CD4-positive, CD25-positive, alpha-beta regulatory T cell (primary cell): ENCODE data around the gene FCER2. TPM values are rescaled to one million over a fixed set of nuclear protein-coding genes. Genes with fewer than 3 reads are reported as not detected.

ENCODE experiments used
- ATAC-seq, 2 donors: fragments of 150-1000 bp; cut with Tn5 transposase; one replicate each; pipeline ENCODE4 v1.10.0; 2021; ENCODE audit warnings: low read depth in 2 of 2, moderate number of reproducible peaks in 2 of 2, moderate library complexity in 1 of 2
- DNase-seq, 3 donors: peaks; one replicate each; pipeline versions ENCODE4 v3.0.0 to v3.0.0-alpha.2; 2012 to 2022; ENCODE audit warnings: mixed read lengths in 1 of 3
- H3K27ac ChIP-seq: one replicate; pipeline ENCODE4 v1.7.0; 2013; ENCODE audit warnings: mild to moderate bottlenecking, low read length; ENCODE audit not compliant: insufficient read depth, poor library complexity, severe bottlenecking
- H3K27me3 ChIP-seq: one replicate; pipeline ENCODE4 v1.7.0; 2013; ENCODE audit warnings: low read length; ENCODE audit not compliant: control insufficient read depth, insufficient read depth
- H3K36me3 ChIP-seq: one replicate; pipeline ENCODE4 v1.7.0; 2013; ENCODE audit warnings: mild to moderate bottlenecking, low read length, moderate library complexity; ENCODE audit not compliant: control insufficient read depth, insufficient read depth
- H3K4me1 ChIP-seq: 2 replicates; pipeline ENCODE4 v1.7.0; 2013; ENCODE audit warnings: mild to moderate bottlenecking, low read length; ENCODE audit not compliant: insufficient read depth, control insufficient read depth, poor library complexity, severe bottlenecking
- H3K4me3 ChIP-seq: one replicate; pipeline ENCODE4 v1.7.0; 2013; ENCODE audit warnings: low read depth, mild to moderate bottlenecking, low read length, moderate library complexity
- H3K9me3 ChIP-seq, 2 experiments: 1 replicate in 1 of 2; 2 replicates in 1 of 2; pipeline ENCODE4 v1.7.0; 2013; ENCODE audit warnings: low read length in 2 of 2, mild to moderate bottlenecking in 1 of 2, moderate library complexity in 1 of 2; ENCODE audit not compliant: control insufficient read depth in 2 of 2
- H3K27ac Mint-ChIP-seq, 3 donors: one replicate each; pipeline ENCODE4 v1.8.0; 2020 to 2022; ENCODE audit warnings: mild to moderate bottlenecking in 3 of 3, mixed read lengths in 3 of 3, moderate library complexity in 2 of 3
- H3K27me3 Mint-ChIP-seq: one replicate; pipeline ENCODE4 v1.8.0; 2022; ENCODE audit warnings: mild to moderate bottlenecking, mixed read lengths
- H3K36me3 Mint-ChIP-seq: one replicate; pipeline ENCODE4 v1.8.0; 2020; ENCODE audit warnings: mixed read lengths
- H3K4me1 Mint-ChIP-seq, 4 donors: one replicate each; pipeline ENCODE4 v1.8.0; 2020 to 2022; ENCODE audit warnings: mixed read lengths in 4 of 4, mild to moderate bottlenecking in 1 of 4
- H3K4me3 Mint-ChIP-seq, 4 donors: one replicate each; pipeline ENCODE4 v1.8.0; 2020 to 2022; ENCODE audit warnings: mild to moderate bottlenecking in 4 of 4, mixed read lengths in 4 of 4, moderate library complexity in 3 of 4
- H3K9me3 Mint-ChIP-seq, 7 donors: one replicate each; pipeline ENCODE4 v1.8.0; 2020 to 2022; ENCODE audit warnings: mixed read lengths in 7 of 7, mild to moderate bottlenecking in 3 of 7, moderate library complexity in 2 of 7
- polyA plus RNA-seq, 4 donors: library from polyadenylated mRNA; unstranded; fragments of 300-500 nt; fragmentation: Illumina TruSeq; gene quantifications; one replicate each; pipeline ENCODE4 v1.2.3, GENCODE V29; 2021
- total RNA-seq: library from RNA; stranded (reverse); gene quantifications from one replicate; pipeline ENCODE4 v1.2.3, GENCODE V29; 2022

Gene FCER2
- total and polyA plus RNA-seq, 5 donors from 2014 or later: 0.34 to 4.5 (median 0.48) TPM; not detected in 2

GRCh38 chr19:7744871-7745650 lies 43.1 kb upstream of the FCER2 start:
- Mint-ChIP-seq H3K27me3 (peaks cover 5% of the 10 kb centered on the region), H3K36me3 (no peaks in the 10 kb centered on the region), H3K4me1 (peaks cover 0 to 6% (median 1%) of the 10 kb centered on the region in 4 donors), H3K27ac (peak overlapping the region in 1 of 3 donors; percentile 32), H3K9me3 (peaks cover 0 to 6% (median 0%) of the 10 kb centered on the region in 7 donors), H3K4me3 (no peak overlapping the region)
- H3K4me3 ChIP-seq: no peak overlapping the region
- DNase-seq: no peak
- H3K9me3 ChIP-seq: peaks cover 0 to 4% of the 10 kb centered on the region in 2 experiments
- no peak overlapping the region for H3K27ac ChIP-seq
- no peaks in the 10 kb centered on the region for H3K27me3 ChIP-seq
- no peak for ATAC-seq
- no peaks in the 10 kb centered on the region for H3K4me1 ChIP-seq
- no peaks in the 10 kb centered on the region for H3K36me3 ChIP-seq

GRCh38 chr19:7744199-7744786 lies 42.4 kb upstream of the FCER2 start:
- Histone ChIP-seq H3K36me3 (no peaks in the 10 kb centered on the region), H3K27ac (no peak overlapping the region), H3K4me1 (no peaks in the 10 kb centered on the region), H3K27me3 (no peaks in the 10 kb centered on the region), H3K9me3 (peaks cover 0 to 4% of the 10 kb centered on the region in 2 experiments), H3K4me3 (no peak overlapping the region)
- no peak for ATAC-seq
- peaks cover 0 to 6% (median 0%) of the 10 kb centered on the region in 7 donors for H3K9me3 Mint-ChIP-seq
- H3K27me3 Mint-ChIP-seq: peaks cover 5% of the 10 kb centered on the region
- peak overlapping the region in 2 of 3 donors; percentile 23 to 50 for H3K27ac Mint-ChIP-seq
- H3K4me1 Mint-ChIP-seq: peaks cover 0 to 6% (median under 1%) of the 10 kb centered on the region in 4 donors
- H3K4me3 Mint-ChIP-seq: no peak overlapping the region
- DNase-seq: no peak
- H3K36me3 Mint-ChIP-seq: no peaks in the 10 kb centered on the region

GRCh38 chr19:7743425-7743841 lies 41.5 kb upstream of the FCER2 start:
- Histone ChIP-seq H3K4me1 (no peaks in the 10 kb centered on the region), H3K9me3 (peaks cover 0 to 4% of the 10 kb centered on the region in 2 experiments), H3K4me3 (no peak overlapping the region), H3K36me3 (no peaks in the 10 kb centered on the region), H3K27ac (no peak overlapping the region), H3K27me3 (no peaks in the 10 kb centered on the region)
- H3K27me3 Mint-ChIP-seq: peaks cover 9% of the 10 kb centered on the region
- peaks cover 0 to 3% (median 0%) of the 10 kb centered on the region in 7 donors for H3K9me3 Mint-ChIP-seq
- no peak for DNase-seq
- H3K4me3 Mint-ChIP-seq: no peak overlapping the region
- no peak overlapping the region for H3K27ac Mint-ChIP-seq
- H3K36me3 Mint-ChIP-seq: no peaks in the 10 kb centered on the region
- peak in 1 of 2 donors; percentile 34 for ATAC-seq
- H3K4me1 Mint-ChIP-seq: peaks cover 0 to 6% (median under 1%) of the 10 kb centered on the region in 4 donors

DNA sequence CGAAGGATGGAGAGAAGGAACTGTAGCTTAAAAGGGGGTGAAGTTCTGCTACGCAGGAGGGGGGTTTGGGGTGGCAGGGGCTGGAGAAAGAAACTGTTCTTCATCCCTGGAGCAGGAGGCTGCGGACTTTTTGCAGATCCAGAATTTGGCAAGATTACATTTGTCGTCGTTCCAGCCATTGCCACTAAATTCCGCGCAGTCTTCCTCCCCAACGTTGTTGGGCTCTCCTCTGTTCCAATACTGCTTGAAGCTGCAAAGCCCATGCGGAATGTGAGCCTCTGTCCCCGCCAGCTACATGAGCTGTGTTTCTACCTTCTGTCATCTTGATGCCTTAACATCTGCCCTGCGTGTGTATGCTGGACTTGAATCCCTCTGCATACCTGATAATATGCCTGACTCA lies 41.1 kb upstream of the FCER2 start:
- ATAC-seq (no peak), DNase-seq (no peak)
- H3K4me3 ChIP-seq: no peak overlapping the region
- Mint-ChIP-seq H3K4me3 (no peak overlapping the region), H3K9me3 (peaks cover 0 to 2% (median 0%) of the 10 kb centered on the region in 7 donors), H3K27ac (no peak overlapping the region), H3K27me3 (peaks cover 9% of the 10 kb centered on the region), H3K36me3 (no peaks in the 10 kb centered on the region), H3K4me1 (peaks cover 0 to 6% (median 1%) of the 10 kb centered on the region in 4 donors)
- H3K9me3 ChIP-seq: peaks cover 0 to under 1% of the 10 kb centered on the region in 2 experiments
- H3K36me3 ChIP-seq: no peaks in the 10 kb centered on the region
- H3K4me1 ChIP-seq: no peaks in the 10 kb centered on the region
- H3K27me3 ChIP-seq: no peaks in the 10 kb centered on the region
- no peak overlapping the region for H3K27ac ChIP-seq

DNA sequence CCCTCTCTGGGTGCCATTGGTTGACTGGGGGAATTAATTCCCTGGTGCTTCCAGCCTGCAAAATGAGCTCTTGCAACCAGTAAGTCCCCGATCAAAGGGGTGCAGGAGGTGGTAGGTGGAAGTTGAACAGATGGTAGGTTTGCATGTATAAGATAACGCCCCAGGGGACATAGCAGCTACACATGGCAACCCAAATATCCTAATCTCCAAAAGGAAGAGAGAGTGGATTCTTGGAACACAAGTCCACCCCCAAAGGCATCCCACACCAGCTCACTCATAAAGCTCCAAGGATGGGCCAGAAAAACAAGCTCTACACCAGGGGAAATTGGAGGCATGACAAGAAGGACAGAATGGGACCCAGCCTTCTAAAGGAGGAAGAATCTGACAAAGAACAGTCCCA lies 40.6 kb upstream of the FCER2 start:
- Histone ChIP-seq H3K36me3 (no peaks in the 10 kb centered on the region), H3K27me3 (no peaks in the 10 kb centered on the region), H3K9me3 (no peaks in the 10 kb centered on the region), H3K4me3 (no peak overlapping the region), H3K27ac (no peak overlapping the region), H3K4me1 (no peaks in the 10 kb centered on the region)
- ATAC-seq: no peak
- no peak for DNase-seq
- peaks cover 11% of the 10 kb centered on the region for H3K27me3 Mint-ChIP-seq
- no peak overlapping the region for H3K27ac Mint-ChIP-seq
- H3K4me1 Mint-ChIP-seq: peaks cover 0 to 6% (median 2%) of the 10 kb centered on the region in 4 donors
- H3K4me3 Mint-ChIP-seq: no peak overlapping the region
- no peaks in the 10 kb centered on the region for H3K36me3 Mint-ChIP-seq
- H3K9me3 Mint-ChIP-seq: peaks cover 0 to 2% (median 0%) of the 10 kb centered on the region in 7 donors

- H3K36me3 ChIP-seq: no peaks in the 10 kb centered on the region
- no peak overlapping the region for H3K4me3 ChIP-seq
- DNase-seq (no peak), ATAC-seq (no peak)
- peaks cover 19% of the 10 kb centered on the region for H3K27me3 Mint-ChIP-seq
- no peaks in the 10 kb centered on the region for H3K9me3 ChIP-seq
- H3K4me1 ChIP-seq: no peaks in the 10 kb centered on the region
- no peaks in the 10 kb centered on the region for H3K27me3 ChIP-seq
- H3K27ac Mint-ChIP-seq: no peak overlapping the region
- H3K9me3 Mint-ChIP-seq: peaks cover 0 to 2% (median 0%) of the 10 kb centered on the region in 7 donors
- H3K36me3 Mint-ChIP-seq: no peaks in the 10 kb centered on the region
- no peak overlapping the region for H3K4me3 Mint-ChIP-seq
- H3K27ac ChIP-seq: no peak overlapping the region
- peaks cover 0 to 6% (median 2%) of the 10 kb centered on the region in 4 donors for H3K4me1 Mint-ChIP-seq
These were observed 38.7 kb upstream of the FCER2 start for GRCh38 chr19:7740682-7741054.

DNA sequence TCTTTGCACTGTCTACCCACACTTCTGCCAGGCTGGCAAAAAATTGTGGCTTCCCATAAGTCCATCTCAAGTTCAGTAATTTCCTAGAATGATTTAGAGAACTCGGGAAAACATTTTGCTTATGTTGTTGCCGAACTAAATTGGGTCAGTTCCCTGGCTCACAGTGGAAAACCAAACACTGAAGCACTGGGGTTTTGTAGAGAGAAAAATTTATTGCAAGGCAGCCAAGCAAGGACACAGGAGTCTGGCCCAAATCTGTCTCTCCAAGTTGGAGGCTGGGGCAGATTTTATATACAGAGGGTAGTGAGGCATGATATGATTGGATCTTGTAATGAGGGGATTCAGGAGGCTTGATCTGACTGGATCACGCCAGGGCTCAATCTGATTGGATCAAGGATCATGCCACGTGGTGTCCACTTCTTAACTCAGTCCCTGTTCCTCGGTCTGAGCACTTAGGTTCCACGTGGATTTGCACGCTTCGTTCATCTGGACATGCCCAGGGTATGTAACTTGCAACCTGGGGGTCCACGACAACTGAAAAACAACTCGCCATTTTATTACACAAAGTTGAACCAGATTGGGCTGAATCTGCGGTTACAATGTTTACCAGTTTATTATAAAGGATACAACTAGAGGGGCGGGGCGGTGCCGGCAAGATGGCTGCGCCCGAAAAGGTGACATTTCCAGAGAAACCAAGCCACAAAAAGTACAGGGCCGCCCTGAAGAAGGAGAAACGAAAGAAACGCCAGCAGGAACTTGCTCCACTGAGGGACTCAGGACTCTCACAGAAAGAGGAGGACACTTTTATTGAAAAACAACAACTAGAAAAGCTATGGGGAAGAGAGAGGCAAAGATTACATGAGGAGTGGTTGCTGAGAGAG lies 38.1 kb upstream of the FCER2 start:
- no peak overlapping the region for H3K27ac Mint-ChIP-seq
- no peak overlapping the region for H3K4me3 Mint-ChIP-seq
- Histone ChIP-seq H3K36me3 (no peaks in the 10 kb centered on the region), H3K27me3 (no peaks in the 10 kb centered on the region), H3K4me3 (no peak overlapping the region), H3K9me3 (no peaks in the 10 kb centered on the region), H3K27ac (no peak overlapping the region), H3K4me1 (no peaks in the 10 kb centered on the region)
- peaks cover 20% of the 10 kb centered on the region for H3K27me3 Mint-ChIP-seq
- DNase-seq: no peak
- ATAC-seq: no peak
- H3K4me1 Mint-ChIP-seq: peaks cover 0 to 6% (median 2%) of the 10 kb centered on the region in 4 donors
- H3K9me3 Mint-ChIP-seq: peaks cover 0 to 2% (median 0%) of the 10 kb centered on the region in 7 donors
- H3K36me3 Mint-ChIP-seq: no peaks in the 10 kb centered on the region
